Anterior cingulate cortex (tissue), 58 donors: ENCODE results near the gene ATG16L2.
"Not testable (repeated sequence)": the region's sequence is repeated elsewhere in the genome, so short reads cannot be mapped to it uniquely, and the experiment has no call there.

Source experiments
- DNase-seq, 58 donors: peaks; one replicate each; lab custom pipeline; 2025; lab: John Stamatoyannopoulos, UW

The ATG16L2 gene

GRCh38 chr11:72793425-72794367, 20.5 kb upstream of the ATG16L2 start, which contains the start of gene STARD10:
STARD10 (minus strand) TSS chr11:72794047; CDS start chr11:72781181, 12,866 bp downstream.
- DNase-seq: peak; percentile 75 to 100 (median 97)

DNA sequence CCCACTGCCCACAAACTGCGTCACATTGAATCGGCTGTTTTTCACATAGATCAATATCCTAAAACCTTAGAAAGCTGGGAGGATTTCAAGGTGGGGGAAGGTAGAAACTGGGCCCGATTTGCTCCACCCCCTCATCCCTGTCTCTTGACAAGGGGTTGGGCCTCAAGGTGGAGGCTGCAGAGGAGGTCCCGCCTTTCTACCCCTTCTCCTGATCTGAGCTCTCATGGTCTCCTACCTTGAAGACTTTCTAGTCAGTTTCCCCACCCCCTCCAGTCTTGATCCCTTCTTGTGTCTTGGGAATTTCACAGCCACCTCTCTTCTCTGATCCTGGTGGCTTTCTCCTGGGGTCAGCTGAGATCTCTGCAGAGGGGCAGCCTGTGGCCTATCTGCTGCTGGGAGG, 15.8 kb upstream of the ATG16L2 start:
- no peak for DNase-seq

DNA sequence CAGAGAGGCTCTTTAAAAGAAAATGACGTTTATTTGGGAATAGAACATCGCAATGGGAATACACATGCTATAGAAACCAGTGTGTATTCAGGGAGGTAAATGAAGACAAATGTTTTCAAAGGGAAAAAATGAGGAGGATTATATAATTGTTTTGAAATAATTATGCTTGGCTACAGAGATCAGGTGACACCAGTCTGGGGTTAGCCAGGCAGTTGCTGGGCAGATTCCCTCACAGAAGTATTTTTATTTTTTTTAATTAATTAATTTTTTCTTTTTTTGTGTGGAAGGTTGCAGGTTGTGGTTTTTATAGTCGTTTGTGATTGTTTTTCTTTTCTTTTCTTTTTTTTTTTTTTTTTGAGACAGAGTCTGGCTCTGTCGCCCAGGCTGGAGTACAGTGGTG, 14.8 kb upstream of the ATG16L2 start:
- DNase-seq: no peak

GRCh38 chr11:72802822-72803221, 11.4 kb upstream of the ATG16L2 start:
- no peak for DNase-seq

GRCh38 chr11:72805216-72805615, 9.0 kb upstream of the ATG16L2 start:
- no peak for DNase-seq

DNA sequence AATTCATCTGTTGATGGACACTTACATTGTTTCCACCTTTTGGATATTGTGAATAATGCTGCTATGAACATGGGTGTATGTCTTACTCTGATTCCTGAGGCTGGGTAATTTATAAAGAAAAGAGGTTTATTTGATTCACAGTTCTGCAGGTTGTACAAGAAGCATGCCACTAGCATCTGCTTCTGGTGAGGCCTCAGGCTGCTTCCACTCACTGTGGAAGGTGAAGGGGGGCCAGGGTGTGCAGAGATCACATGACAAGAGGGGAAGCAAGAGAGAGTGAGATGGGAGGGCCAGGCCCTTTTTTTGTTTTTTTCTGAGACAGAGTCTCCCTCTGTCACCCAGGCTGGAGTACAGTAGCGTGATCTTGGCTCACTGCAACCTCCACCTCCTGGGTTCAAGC, 7.8 kb upstream of the ATG16L2 start:
- DNase-seq: not testable (repeated sequence)

DNA sequence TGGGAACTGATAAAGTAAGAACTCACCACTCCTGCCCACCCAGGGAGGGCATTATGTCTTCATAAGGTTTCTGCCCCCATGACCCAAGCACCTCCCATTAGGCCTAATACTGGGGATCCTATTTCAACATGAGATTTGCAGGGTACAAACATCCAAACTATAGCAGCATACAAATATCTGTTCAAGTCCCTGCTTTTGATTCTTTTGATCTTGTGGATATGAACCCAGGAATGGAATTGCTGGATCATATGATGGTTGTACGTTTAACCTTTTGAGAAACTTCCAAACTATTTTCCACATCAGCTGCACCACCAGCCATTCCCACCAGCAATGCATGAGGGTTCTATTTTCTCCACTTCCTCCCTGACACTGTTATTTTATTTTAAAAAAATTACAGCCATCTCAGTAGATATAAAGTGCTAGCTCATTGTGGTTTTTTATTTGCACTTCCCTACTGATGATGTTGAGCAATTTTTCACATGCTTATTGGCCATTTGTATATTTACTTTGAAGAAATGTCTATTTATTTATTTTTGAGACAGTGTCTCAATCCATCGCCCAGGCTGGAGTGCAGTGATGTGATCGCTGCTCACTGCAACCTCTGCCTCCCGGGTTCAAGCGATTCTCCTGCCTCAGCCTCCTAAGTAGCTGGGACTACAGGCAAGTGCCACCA, 7.1 kb upstream of the ATG16L2 start:
- no peak for DNase-seq

- no peak for DNase-seq
Measured at GRCh38 chr11:72807792-72808191, 6.4 kb upstream of the ATG16L2 start.

- DNase-seq: no peak
Measured at GRCh38 chr11:72808331-72808798, 5.8 kb upstream of the ATG16L2 start.

DNA sequence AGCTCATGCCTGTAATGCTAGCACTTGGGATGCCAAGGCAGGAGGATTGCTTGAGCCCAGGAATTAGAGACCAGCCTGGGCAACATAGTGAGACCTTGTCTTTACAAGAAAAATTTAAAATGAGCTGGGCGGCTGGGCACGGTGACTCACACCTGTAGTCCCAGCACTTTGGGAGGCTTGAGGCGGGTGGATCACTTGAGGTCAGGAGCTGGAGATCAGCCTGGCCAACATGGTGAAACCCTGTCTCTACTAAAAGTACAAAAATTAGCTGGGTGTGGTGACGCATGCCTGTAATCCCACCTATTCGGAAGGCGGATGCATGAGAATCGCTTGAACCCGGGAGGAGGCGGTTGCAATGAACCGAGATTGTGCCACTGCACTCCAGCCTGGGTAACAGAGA, 2.5 kb upstream of the ATG16L2 start:
- not testable (repeated sequence) for DNase-seq

DNA sequence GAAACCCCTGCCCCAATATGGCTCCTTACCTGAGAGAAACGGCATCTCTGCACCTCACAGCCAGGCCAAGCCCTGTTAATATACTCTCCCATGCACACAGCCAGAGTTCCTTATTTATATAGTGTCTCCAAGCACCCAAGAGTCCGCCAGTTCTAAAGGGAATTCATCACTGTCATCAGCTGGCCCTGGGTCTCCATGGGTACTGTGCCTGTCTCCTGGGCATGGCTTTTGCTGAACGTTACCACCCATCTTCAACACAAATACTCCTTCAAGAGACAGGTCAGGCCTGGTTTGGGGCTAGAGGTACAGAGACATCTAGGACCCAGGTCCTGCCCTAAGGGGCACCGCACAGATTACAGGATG, 1.6 kb upstream of the ATG16L2 start:
- DNase-seq: no peak

DNA sequence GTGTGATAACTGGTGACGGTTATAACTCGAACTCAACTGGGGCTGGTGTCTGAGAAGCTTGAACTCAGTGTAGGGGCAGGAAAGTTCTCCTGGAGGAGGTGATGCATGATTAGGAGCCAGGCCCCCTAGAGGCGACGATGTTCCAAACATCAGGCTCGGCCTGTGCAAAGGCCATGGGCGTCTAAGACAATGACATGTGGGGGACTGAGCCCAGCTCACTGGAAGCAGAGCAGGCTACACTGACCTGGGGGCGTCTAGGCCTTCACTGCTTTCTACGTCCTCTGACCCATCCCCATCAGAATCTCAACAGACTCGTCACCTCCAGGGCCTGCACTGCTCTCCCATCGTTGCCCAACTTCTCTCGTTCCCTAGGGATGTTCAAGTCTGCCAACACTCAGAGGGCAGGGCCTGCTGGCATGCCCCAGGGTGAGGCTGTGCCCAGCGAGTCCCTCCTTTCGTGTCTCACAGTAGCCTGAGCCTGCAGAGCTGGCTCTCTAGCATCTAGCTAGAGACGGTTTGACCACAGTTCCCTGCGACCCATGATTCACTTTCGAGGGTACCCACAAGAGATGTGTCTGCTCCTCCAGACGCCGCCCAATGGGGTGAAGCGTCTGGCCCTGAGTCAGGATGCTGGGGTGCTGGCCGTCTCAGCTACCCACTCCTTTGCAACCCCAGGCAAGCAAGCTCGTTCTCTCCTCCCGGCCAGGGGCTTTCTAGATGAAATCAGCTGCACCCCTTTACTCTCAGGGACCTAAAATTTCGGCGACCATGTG, 1.1 kb upstream of the ATG16L2 start:
- peak in 6 of 58 donors; percentile 9 to 60 (median 33) for DNase-seq

GRCh38 chr11:72813740-72814285, 398 bp upstream of the ATG16L2 start:
- DNase-seq: peak in 56 of 58 donors; percentile 42 to 97 (median 88)

DNA sequence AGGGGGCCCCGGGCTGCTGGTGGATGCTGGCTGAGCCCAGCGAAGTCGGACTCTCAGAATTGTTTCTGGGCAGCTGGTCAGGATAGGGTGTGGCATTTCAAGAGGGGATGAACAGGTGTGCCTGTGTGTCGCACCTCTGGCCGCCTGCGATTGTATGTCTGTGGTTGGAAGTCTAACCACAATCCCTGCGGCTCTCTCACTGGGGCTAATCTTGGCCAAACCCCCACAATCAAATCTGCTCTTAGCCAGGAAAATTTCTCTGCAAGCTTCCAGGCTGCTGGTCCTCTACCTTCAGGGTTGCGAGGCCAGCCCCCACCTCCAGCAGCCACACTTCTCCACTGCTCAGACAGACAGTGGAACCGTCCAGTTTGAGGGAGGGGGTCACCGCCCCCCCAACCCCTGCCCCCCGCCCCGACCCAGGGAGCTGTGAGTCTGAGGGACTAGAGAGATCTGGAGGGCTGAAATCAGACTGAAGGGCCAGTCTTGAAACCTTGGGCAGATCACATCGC, 953 bp downstream of the ATG16L2 start:
- DNase-seq: no peak

DNA sequence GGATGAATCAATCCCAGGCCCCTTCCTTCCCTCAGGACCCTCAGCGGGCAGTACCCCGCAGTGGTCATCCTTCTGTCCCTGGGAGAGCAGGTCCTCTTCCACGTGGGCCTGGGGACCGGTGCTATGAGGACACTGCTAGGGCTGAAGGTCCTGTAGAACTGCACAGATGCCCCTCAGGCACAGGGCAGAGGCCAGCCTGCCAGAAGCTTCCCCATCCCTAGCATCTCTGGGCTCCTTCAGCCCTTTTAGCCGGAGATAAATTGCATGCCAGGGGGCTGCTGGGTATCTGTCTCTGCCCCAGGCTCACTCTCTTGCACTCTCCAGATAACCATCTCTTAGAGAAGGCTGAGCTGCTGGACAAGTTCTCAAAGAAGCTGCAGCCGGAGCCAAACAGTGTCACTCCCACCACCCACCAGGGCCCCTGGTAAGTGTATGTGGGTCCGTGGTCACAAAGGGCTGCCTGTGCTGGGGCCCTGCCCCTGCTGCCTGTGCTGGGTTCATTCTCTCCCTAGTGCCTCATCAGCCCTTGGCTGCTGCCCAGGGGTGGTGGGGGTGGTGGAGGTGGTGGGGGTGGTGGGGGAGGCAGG, 2.3 kb downstream of the ATG16L2 start:
- no peak for DNase-seq

DNA sequence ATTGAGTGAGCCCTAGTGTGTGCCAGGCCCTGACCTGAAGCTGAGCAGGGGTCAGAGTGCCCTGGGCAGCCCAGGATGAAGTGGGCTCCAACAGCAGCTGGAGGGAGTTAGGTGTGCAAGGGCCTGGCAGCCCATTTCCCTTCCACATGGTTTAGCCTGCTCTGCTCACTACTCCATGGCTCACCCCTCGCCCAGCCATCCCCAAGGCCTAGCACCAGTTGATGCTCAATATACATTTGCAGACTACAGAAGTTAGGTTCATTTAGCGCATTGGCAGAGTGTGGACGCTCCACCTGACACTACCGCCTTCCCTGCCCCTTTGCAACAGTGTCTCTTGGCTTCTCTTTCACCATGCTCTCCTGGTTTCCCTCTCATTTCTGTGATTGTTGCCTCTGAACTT, 3.8 kb downstream of the ATG16L2 start:
- no peak for DNase-seq

GRCh38 chr11:72818971-72819370, 4.8 kb downstream of the ATG16L2 start:
- no peak for DNase-seq

DNA sequence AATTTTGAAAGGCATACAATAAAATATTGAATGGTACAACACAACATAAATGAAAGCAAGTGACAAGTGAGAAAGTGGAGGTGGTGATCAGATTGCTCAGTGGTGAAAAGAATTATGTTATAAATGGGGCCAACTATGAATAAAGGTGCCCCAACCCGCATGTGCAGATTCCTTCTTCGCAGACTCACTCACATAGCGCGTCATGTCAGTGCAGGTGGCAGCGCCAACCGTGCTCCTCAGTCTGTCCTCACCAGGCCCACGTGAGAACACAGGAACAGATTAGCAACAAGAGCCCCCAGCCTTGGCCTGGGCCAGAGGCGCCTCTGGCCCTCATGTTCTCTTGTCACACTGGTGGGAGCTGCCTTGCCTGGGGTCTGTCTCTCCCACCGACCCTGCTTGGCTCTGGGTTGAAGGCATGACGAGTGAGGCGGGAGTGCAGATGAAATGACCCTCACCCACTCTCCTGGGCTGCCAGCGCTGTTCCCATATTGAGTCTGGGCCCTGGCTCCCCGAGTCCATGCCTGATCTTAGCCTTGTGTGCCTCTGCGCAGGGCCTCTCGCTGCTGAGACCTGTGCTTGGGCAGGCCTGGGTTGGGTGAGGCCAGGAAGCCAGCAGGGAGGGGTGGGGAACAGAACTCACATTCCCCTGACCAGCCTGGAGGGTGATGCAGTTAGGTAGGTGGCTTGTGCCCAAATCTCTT, 6.4 kb downstream of the ATG16L2 start:
- no peak for DNase-seq

DNA sequence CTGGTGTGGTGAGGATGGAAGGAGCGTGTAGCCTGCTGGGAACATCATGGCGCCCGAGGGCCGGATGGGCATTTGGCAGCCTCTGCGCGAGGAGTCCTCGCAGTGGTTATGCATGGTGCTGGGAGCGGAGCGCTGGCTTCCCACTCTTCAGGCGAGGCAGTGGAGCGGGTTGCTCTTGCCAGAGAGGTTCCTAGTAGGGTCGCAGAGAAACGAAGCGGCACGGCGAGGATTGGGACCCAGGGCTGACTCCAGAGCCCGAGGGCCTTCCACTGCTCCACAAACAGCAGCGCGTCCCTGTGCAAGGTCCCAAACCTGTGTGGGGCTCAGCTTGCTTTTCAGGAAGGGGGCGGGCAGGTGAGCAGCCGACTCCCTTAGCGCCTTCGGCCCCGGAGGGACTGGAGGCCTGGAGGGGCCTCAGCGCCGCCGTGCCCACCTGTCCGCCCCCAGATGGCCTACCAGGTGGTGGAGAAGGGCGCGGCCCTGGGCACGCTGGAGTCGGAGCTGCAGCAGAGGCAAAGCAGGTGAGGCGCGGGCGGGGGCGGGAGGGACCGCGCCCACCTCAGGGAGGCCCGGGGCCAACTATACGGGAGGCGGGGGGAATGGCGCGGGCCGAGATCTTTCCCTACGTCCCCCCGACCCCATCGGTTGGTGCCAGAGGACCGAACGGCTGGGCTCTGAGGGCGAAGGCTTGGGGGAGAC, 7.2 kb downstream of the ATG16L2 start:
- no peak for DNase-seq
